Psoas muscle (tissue), 8 donors: ENCODE results near the gene MEIS1. TPM values are rescaled to one million over a fixed set of nuclear protein-coding genes. Genes with fewer than 3 reads are reported as not detected.
A peak's percentile ranks its signal among the peaks of the same experiment; 100 is the strongest.

Experiments
- ATAC-seq, 4 donors: fragments of 200-7000 bp; cut with Tn5 transposase; one replicate each; pipeline ENCODE4 v1.9.1; 2020; ENCODE audit warnings: moderate library complexity in 3 of 4, mild to moderate bottlenecking in 2 of 4
- DNase-seq, 2 donors: peaks; one replicate each; pipeline ENCODE4 v3.0.0-alpha.2; 2020
- H3K27ac ChIP-seq: fragments of 200-600 bp; one replicate; pipeline ENCODE4 v1.8.0; 2022
- H3K27me3 ChIP-seq, 3 donors: fragments of 200-600 bp in 1 of 3; one replicate each; pipeline versions ENCODE4 v1.6.1 to v1.8.0; 2013 to 2022; ENCODE audit warnings: low read length in 2 of 3, mild to moderate bottlenecking in 2 of 3, moderate library complexity in 1 of 3; ENCODE audit not compliant: insufficient read depth in 3 of 3
- H3K36me3 ChIP-seq, 2 donors: fragments of 200-600 bp in 1 of 2; one replicate each; pipeline versions ENCODE4 v1.6.1 to v1.8.0; 2013 to 2022; ENCODE audit warnings: low read depth in 1 of 2, mild to moderate bottlenecking in 1 of 2, moderate library complexity in 1 of 2; ENCODE audit not compliant: insufficient read depth in 1 of 2
- H3K4me1 ChIP-seq: fragments of 200-600 bp; one replicate; pipeline ENCODE4 v1.8.0; 2022
- H3K4me3 ChIP-seq: fragments of 200-600 bp; one replicate; pipeline ENCODE4 v1.8.0; 2022; ENCODE audit warnings: mild to moderate bottlenecking
- H3K9me3 ChIP-seq: fragments of 200-600 bp; one replicate; pipeline ENCODE4 v1.8.0; 2022
- CTCF ChIP-seq: fragments of 200-600 bp; IDR thresholded peaks from one replicate; pipeline ENCODE4 v1.8.0; 2022; ENCODE audit warnings: antibody characterized with exemption
- WGBS, 3 donors: extraction: QIAGEN DNeasy Blood & Tissue Kit; methylation state at CpG; one replicate each; pipeline versions ENCODE4 v1.1.6 to v1.1.7; 2013; 5-methylcytosine and 5-hydroxymethylcytosine counted together
- intact Hi-C, 2 donors: fragments of 100-400 bp; cut with DNase I; formaldehyde crosslinking; loops; one replicate each; pipeline versions ENCODE4 v1.11.0 to v1.14.2; 2022
- polyA plus RNA-seq, 3 donors: library from polyadenylated mRNA; stranded (reverse); fragments of 200-250 nt; gene quantifications; one replicate each; pipeline ENCODE4 v1.2.3, GENCODE V29; 2013
- total RNA-seq, 4 donors: library from RNA; stranded (reverse); fragmentation: NEBNext Ultra II Directional in 2 of 4; extraction: Animal tissue kit (Norgen Biotek cat#: 25700) in 2 of 4; gene quantifications; one replicate each; pipeline versions ENCODE4 v1.2.1 to v1.2.4, GENCODE V29; 2021 to 2023
- donor health status: healthy with polysubstance abuse.
- donor health status: DM: no; HTN: no; CAD: no; lungs with moderate emphysema.
- donor health status: Bipolar disorder and iron deficiency.
- donor health status: healthy.
- donor health status: DM: yes; HTN: yes; CAD: no.
- donor health status: DM: no; HTN: no; CAD: no.
- donor health status: DM: no; HTN: no; CAD: no.
- donor health status: DM: yes; HTN: yes; CAD: no.

The MEIS1 gene
- total and polyA plus RNA-seq, 7 donors = 0.77 to 6.8 (median 2.1) TPM

DNA sequence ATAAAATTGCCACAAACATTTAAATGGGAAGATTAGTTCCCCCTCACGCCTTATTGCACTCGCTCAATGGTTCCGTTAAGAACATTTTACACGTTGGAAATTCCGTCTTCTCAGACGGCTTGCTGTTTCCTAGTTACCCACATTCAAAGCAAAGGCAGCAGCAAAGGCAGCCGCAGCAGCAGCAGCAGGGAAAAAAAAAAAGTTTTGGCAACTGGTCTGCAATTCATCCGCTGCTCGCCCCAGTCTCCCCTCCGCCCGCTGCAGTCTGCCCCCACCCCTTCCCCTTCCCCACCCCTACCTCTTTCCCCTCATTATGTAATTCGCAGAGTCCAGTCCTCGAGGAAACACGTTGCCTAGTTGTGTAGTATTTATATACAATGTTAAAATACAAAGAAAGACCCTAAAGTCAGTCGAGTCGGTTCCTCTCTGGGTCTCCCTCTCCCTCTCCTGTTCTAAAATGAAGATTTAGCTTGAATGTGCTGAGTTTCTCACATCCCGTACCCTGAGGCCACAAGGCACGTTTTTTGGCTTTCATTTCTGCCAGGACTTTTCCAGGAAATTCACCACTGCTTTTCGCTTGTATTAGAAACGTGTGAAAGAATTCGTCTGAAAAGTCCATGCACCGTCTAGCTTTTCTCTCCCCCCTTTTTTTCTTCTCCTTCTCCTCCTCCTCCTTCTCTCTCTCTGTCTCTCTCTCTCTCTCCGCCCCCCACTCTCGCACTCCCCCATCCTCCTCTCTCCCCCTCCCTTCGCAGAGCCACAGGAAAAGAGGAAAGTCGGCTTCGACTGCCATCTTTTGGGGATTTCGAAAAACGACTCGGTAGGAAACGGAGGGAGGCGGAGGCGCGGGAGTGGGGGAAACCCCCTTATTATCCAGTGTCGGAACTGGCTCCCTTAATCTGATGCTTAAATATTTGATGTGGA is 140.0 kb downstream of the MEIS1 start:
- intact Hi-C loops = loop anchor here (5.0 to 10.0 kb wide), 5 partner anchors 138 to 1270 kb away; partner anchors contain the start of gene MEIS1 (in 1 of the 2)
- WGBS, 3 donors = 2 to 4% (median 3%) methylated on average over 32 to 35 of the region's 35 CpGs
- peak; percentile 55 to 73 (median 64) for ATAC-seq

GRCh38 chr2:66575625-66576310 is 140.8 kb downstream of the MEIS1 start:
- WGBS, 3 donors = 2 to 7% (median 3%) methylated on average over 35 to 53 of the region's 53 CpGs
- Histone ChIP-seq H3K27me3 (peaks cover 0 to 69% (median 28%) of the 10 kb centered on the region in 3 donors), H3K9me3 (no peaks in the 10 kb centered on the region), H3K4me1 (peaks cover 15% of the 10 kb centered on the region), H3K27ac (no peak overlapping the region), H3K36me3 (peaks cover 0 to 2% of the 10 kb centered on the region in 2 donors), H3K4me3 (peak overlapping the region; percentile 66)
- no peak for TF ChIP-seq CTCF
- DNase-seq (peak; percentile 40 to 56), ATAC-seq (peak; percentile 41 to 53 (median 49))
- intact Hi-C loops = loop anchor here (5.0 to 10.0 kb wide), 5 partner anchors 138 to 1269 kb away; partner anchors contain the start of gene MEIS1 (in 1 of the 2)

More for the DNA sequence above, 140.0 kb downstream of the MEIS1 start:
- Histone ChIP-seq H3K36me3 (peaks cover 0 to 2% of the 10 kb centered on the region in 2 donors), H3K9me3 (no peaks in the 10 kb centered on the region), H3K4me1 (peaks cover 15% of the 10 kb centered on the region), H3K4me3 (peak overlapping the region; percentile 66), H3K27ac (no peak overlapping the region), H3K27me3 (peaks cover 0 to 61% (median 28%) of the 10 kb centered on the region in 3 donors)
- TF ChIP-seq CTCF = peak; percentile 31
- peak; percentile 56 to 65 for DNase-seq

DNA sequence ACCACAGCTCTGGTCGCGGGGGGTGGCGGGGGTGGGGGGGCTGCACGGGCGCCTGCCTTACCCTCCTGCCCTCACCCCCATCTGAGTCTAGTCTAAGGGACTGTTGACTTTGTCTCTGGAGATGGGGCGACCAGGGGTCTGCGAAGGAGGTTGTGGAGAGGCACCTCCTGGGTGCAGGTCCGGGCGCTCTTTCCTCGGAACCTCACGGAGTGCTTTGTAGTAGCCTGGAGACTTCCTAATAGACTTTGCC is 141.3 kb downstream of the MEIS1 start:
- Histone ChIP-seq H3K4me1 (peaks cover 15% of the 10 kb centered on the region), H3K27ac (no peak overlapping the region), H3K4me3 (peak overlapping the region; percentile 66), H3K27me3 (peaks cover 0 to 72% (median 32%) of the 10 kb centered on the region in 3 donors), H3K36me3 (peaks cover 0 to 2% of the 10 kb centered on the region in 2 donors), H3K9me3 (no peaks in the 10 kb centered on the region)
- DNase-seq (no peak), ATAC-seq (peak in 1 of 4 donors; percentile 31)
- 19 to 20% (median 19%) methylated on average over 6 to 11 of the region's 11 CpGs for WGBS, 3 donors
- intact Hi-C loops = loop anchor here (5.0 to 10.0 kb wide), 5 partner anchors 139 to 1269 kb away; partner anchors contain the start of gene MEIS1 (in 1 of the 2)
- no peak for TF ChIP-seq CTCF

- TF ChIP-seq CTCF = no peak
- Histone ChIP-seq H3K9me3 (no peaks in the 10 kb centered on the region), H3K4me1 (peaks cover 17% of the 10 kb centered on the region), H3K27me3 (peaks cover 0 to 77% (median 37%) of the 10 kb centered on the region in 3 donors), H3K36me3 (peaks cover 0 to 2% of the 10 kb centered on the region in 2 donors), H3K27ac (no peak overlapping the region), H3K4me3 (peak overlapping the region; percentile 66)
- 20 to 37% (median 22%) methylated on average over 36 to 37 of the region's 37 CpGs for WGBS, 3 donors
- intact Hi-C loops = loop anchor here (5.0 to 10.0 kb wide), 5 partner anchors 139 to 1268 kb away; partner anchors contain the start of gene MEIS1 (in 1 of the 2)
- ATAC-seq (peak; percentile 22 to 56 (median 42)), DNase-seq (peak; percentile 27 to 48)
These were observed 141.8 kb downstream of the MEIS1 start for GRCh38 chr2:66576561-66577320.
